OCI-LY7 (cell line): Measurements from ENCODE around the gene LPGAT1.

Source experiments
- EZH2phosphoT487 ChIP-seq: fragments of 200-600 bp; sonication (generic); IDR thresholded peaks from 2 replicates; pipeline ENCODE4 v1.6.1; 2018; ENCODE audit warnings: low read depth, borderline replicate concordance, mild to moderate bottlenecking, mixed run types, antibody characterized with exemption, low read length, moderate library complexity, mixed read lengths
- TF ChIP-seq, protein P1 (sequence below): fragments of 200-600 bp; sonication (generic); conservative IDR thresholded peaks from 2 replicates; pipeline ENCODE4 v1.5.1; 2014; ENCODE audit warnings: mild to moderate bottlenecking, antibody characterized with exemption, low read length, moderate library complexity, mixed read lengths

DNA sequence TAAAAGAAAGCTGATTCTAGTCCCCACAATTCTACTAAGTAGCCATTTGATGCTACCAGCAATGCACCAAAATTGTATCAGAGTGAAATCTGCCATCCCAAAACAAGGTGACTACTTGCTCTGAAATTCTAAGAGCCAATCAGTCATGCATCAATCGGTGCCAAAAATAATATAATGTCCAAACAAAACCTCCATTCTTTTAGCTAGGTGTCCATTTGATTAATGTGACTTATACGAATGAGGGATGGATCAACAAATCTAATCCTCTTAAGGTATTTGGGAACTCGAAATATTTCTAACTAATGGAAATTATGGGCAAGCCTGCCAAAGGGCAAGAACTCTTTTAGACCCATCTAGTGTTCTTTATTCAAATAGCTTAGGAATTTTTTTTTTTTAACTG lies 88.8 kb downstream of the LPGAT1 start:
- TF ChIP-seq, protein P1, sequence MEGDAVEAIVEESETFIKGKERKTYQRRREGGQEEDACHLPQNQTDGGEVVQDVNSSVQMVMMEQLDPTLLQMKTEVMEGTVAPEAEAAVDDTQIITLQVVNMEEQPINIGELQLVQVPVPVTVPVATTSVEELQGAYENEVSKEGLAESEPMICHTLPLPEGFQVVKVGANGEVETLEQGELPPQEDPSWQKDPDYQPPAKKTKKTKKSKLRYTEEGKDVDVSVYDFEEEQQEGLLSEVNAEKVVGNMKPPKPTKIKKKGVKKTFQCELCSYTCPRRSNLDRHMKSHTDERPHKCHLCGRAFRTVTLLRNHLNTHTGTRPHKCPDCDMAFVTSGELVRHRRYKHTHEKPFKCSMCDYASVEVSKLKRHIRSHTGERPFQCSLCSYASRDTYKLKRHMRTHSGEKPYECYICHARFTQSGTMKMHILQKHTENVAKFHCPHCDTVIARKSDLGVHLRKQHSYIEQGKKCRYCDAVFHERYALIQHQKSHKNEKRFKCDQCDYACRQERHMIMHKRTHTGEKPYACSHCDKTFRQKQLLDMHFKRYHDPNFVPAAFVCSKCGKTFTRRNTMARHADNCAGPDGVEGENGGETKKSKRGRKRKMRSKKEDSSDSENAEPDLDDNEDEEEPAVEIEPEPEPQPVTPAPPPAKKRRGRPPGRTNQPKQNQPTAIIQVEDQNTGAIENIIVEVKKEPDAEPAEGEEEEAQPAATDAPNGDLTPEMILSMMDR: no peak
- no peak for TF ChIP-seq EZH2phosphoT487
